ES-I3 (cell line): Measurements from ENCODE around the gene TOP1.

Experiments used
- H3K36me3 ChIP-seq: 2 replicates; pipeline ENCODE4 v1.6.1; 2013; ENCODE audit warnings: mild to moderate bottlenecking, low read length, control low read depth, moderate library complexity; ENCODE audit not compliant: insufficient read depth
- H3K4me1 ChIP-seq: 2 replicates; pipeline ENCODE4 v1.6.1; 2013; ENCODE audit warnings: mild to moderate bottlenecking, control low read depth, low read length; ENCODE audit not compliant: insufficient read depth
- H3K9ac ChIP-seq: 2 replicates; pipeline ENCODE4 v1.6.1; 2013; ENCODE audit warnings: low read depth, mild to moderate bottlenecking, low read length, moderate library complexity
- H3K9me3 ChIP-seq: 2 replicates; pipeline ENCODE4 v1.6.1; 2013; ENCODE audit warnings: mild to moderate bottlenecking, low read length, moderate library complexity; ENCODE audit not compliant: control insufficient read depth, insufficient read depth

The TOP1 gene

DNA sequence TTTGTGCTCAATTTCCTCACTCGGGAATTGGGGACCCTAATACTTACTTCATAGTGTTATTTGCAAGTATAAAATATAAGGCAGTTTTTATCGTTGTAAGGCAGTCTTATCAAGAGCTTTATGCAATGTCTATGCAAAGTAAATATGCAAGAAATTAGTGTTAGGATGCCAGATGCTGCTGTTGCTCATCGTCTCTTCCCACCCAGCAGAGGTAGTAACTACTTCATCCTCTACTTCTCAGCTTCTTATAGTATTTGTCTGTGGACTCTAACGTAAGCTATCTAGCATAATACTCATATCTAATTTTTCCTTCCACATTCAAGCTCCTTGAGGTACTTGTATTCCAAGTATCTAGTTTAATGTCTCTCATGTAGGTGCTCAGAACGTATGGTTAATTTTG lies 120.3 kb downstream of the TOP1 start:
- no peak overlapping the region for H3K9ac ChIP-seq
- no peaks in the 10 kb centered on the region for H3K36me3 ChIP-seq
- no peaks in the 10 kb centered on the region for H3K9me3 ChIP-seq
- 0 out of 2 replicates have a peak, but pooled peaks cover 5% of the 10 kb centered on the region for H3K4me1 ChIP-seq

DNA sequence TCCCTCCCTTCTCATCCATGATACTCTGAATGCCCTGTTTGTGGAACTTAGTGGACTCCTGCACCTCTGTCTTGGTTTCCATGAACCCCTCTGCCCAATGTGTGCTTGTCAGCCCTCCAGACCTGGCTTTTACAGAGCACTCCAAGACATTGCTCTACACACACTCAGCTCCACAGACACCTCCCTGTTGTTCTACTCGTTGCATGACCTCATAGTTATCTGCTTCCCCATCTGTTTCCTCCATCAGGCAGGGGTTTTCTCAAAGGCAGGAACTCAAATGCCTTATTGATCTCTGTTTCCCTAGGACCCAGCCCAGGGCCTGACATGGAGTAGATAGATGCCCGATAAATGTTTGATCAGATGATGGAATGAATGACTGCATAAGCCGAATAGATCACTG lies 122.0 kb downstream of the TOP1 start:
- Histone ChIP-seq H3K9ac (no peak overlapping the region), H3K4me1 (0 out of 2 replicates have a peak, but pooled peaks cover 5% of the 10 kb centered on the region), H3K9me3 (no peaks in the 10 kb centered on the region), H3K36me3 (no peaks in the 10 kb centered on the region)

DNA sequence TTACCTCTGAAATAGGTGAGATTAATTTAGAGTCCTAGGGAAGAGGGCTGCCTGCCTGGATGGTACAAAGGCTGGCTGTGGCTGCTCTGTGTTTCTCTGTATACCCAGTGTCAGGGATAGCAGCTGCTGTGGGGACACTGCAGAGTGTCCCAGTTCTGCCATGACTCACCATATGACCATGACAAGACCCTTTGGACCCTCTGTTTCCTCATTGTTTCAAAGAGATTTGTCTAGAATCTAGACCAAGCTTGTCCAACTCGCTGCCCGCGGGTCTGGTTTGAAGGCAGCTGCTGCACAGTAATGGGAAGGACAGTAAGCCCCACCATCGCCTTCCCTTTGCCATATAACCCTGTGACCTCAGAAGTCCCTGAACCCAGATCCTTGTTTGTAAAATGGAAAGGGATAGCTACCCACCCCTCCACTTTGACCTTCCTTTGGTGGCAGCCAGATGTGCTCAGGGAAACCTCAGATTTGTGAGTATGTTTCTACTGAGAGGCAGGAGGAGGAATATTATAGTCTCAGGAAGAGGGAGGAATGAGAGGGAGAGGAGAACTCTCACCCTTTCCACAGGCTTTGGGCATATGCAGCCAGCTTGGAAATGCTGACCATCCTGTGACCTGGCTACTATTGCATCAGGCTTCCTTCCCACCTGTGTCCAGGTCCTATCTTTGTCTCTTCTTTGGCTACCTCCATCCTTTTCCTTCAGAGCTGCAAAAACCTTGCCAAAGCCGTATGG lies 122.7 kb downstream of the TOP1 start:
- no peaks in the 10 kb centered on the region for H3K9me3 ChIP-seq
- H3K36me3 ChIP-seq, result no peaks in the 10 kb centered on the region
- no peak overlapping the region for H3K9ac ChIP-seq
- H3K4me1 ChIP-seq, result 0 out of 2 replicates have a peak, but pooled peaks cover 5% of the 10 kb centered on the region

DNA sequence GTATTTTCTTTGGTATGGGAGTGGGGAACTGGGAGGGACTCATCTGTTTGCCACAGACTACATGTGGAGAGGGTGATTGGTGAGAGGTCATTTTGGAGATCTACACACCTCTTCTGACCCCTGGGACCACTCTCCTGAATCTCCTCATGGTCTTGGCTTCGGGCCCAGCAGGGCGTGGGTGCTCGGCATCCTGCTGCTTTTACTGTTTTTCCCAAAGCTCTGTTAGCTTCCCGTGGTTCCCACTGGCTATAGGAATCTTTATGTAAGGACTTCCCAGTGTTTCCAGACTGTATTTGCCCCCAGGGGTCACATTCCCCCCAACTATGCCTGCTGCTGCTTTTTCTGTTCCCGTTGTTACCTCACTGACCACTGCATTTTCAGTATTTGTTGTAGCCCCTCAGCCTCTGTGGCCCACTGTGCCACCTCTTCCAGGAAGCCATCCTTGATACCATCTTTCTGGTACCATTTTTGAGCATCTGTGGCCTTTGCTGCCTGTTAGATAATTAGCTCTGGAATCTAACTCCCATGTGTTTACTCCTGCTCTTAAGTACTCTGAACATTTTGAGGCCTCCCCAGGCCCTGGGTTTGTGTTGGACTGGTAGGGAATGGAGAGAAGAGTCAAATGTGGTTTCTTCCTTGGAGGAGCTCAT lies 123.6 kb downstream of the TOP1 start:
- Histone ChIP-seq H3K9ac (no peak overlapping the region), H3K36me3 (no peaks in the 10 kb centered on the region), H3K9me3 (no peaks in the 10 kb centered on the region), H3K4me1 (0 out of 2 replicates have a peak, but pooled peaks cover 10% of the 10 kb centered on the region)

DNA sequence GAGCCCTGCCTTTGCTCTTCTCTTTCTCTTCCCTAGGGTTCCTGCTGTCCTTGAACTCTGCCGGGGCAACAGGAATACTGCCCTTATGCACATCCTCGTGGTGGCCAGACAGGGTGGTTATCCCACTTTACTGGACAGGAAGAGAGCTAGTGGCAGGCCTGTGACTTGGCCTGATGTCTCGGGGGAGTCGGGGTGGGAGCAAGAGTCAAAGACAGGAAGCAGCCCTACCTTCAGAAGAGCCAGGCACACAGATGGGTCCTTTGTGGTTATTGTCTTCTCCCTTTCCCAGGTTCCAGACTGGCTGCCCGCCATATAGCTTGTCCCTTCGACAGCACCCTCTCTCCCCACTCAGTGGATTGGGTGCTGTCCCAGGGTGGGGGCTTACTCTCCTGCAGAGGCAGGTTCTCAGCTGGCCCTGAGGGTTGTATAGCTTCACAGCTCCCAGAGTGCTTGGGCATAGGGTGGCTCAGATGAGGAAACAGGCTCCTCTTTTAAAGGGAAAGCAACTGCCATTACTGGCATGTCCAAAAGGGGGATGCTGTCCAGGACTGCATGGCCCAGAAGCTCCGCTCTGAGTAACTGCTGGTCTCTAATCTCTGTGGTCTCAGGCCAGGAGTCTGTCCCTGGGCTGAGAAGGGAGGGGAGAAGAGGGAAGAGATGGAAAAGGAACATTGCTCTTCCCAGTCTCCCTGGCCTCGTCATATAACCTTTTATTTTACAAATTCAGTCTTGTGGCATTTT lies 126.0 kb downstream of the TOP1 start:
- Histone ChIP-seq H3K9me3 (no peaks in the 10 kb centered on the region), H3K9ac (no peak overlapping the region), H3K36me3 (no peaks in the 10 kb centered on the region; the same call in none of the 2 replicates), H3K4me1 (peaks cover 16% of the 10 kb centered on the region)

DNA sequence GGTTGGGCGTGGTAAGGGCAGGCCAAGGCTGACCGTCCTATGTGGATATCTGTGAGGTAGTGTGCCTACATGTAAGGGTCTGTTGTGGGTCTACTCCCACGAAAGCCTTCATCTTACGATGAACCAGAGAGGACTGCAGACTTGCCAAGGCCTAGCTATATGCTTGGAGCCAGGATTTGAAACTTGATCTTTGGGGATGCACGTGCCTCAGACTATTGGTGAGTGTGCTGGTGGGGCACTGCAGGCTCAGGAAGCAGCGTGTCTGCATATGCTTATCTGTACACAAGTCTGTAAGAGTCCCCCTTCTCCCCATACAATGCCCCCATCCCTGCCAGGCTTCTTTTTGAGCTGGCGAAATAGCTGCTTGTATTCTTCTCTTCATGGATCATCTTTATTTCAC lies 126.6 kb downstream of the TOP1 start:
- H3K9me3 ChIP-seq, result no peaks in the 10 kb centered on the region
- H3K9ac ChIP-seq, result no peak overlapping the region
- no peaks in the 10 kb centered on the region; the same call in none of the 2 replicates for H3K36me3 ChIP-seq
- peaks cover 16% of the 10 kb centered on the region for H3K4me1 ChIP-seq

DNA sequence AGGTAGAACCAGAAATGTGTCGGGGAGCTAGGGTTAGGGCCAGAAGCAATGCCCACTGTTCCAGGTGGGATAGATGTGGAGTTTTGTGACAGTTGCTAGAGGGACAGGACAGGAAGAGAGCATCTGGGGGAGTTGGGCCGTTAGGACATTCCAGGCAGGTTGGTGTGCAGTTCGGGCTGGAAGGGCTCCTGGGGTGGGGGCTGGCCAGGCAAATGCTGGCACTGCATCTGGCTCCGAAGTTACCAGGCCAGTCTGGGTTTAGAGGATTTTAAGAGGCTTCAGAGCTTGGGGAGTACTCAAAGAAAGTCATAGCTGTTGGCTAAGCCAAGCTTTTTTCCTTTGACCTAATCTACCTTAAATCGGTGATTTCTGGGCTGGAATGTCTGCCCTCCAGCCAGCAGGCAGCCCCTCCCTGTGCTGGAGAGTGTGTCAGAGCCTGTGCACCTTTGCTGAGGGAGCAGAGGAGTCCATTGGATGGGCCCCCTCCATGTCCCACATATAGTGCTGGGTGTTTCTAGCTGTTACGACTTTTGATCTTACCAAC lies 129.5 kb downstream of the TOP1 start:
- no peak overlapping the region for H3K9ac ChIP-seq
- H3K36me3 ChIP-seq, result peaks cover 8% of the 10 kb centered on the region
- no peaks in the 10 kb centered on the region for H3K9me3 ChIP-seq
- peaks cover 11% of the 10 kb centered on the region for H3K4me1 ChIP-seq

DNA sequence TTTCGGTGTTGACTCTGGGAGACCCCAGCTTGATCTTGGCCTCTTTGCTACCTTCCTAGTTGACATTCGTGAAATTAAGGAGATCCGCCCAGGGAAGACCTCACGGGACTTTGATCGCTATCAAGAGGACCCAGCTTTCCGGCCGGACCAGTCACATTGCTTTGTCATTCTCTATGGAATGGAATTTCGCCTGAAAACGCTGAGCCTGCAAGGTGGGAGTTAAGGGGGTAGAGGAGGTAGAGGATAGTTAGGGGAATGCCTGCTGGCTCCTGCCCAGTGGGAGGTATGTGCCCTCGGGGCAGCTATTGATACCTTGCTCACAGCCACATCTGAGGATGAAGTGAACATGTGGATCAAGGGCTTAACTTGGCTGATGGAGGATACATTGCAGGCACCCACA lies 130.9 kb downstream of the TOP1 start:
- Histone ChIP-seq H3K9ac (no peak overlapping the region), H3K9me3 (no peaks in the 10 kb centered on the region), H3K4me1 (peaks cover 11% of the 10 kb centered on the region), H3K36me3 (peaks cover 20% of the 10 kb centered on the region)

DNA sequence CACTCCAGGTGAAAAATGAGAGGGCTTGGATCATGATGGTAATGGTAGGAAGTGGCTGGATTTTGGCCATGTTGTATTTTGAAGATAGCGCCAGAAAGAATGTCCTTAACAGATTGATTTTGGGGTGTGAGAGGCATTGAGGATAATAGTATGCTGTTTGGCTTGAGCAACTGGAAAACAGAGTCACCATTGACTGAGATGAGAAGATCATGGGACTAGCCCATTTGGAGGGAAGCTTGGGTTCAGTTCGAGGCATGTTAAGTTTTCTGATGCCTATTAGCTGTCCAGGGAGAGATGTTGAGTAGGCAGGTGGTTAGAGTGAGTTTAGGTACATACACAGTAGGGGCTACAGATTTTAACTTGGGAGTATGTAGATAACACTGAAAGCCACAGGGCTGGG lies 132.1 kb downstream of the TOP1 start:
- Histone ChIP-seq H3K4me1 (peaks cover 11% of the 10 kb centered on the region), H3K9ac (no peak overlapping the region), H3K9me3 (no peaks in the 10 kb centered on the region), H3K36me3 (peaks cover 31% of the 10 kb centered on the region)

DNA sequence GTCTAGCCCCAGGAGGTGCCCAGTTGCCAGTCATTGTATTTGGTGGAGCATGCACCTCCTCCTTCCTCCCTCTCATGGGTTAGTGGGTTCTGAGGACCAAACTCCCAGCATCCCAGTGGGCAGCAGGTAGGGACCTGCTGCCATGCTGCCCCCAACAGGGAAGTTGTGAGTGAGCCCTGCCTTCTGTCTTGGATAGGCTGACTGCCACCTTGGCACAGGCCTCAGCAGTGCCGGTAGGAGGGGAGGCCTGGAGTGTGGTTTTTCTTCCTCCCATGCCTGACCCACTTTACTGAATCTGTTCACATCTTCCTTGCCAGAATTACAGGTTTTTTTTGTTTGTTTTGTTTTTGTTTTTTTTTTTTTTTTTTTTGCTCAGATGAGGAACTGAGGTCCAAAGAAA lies 133.3 kb downstream of the TOP1 start:
- no peaks in the 10 kb centered on the region for H3K9me3 ChIP-seq
- peaks cover 10% of the 10 kb centered on the region for H3K4me1 ChIP-seq
- H3K9ac ChIP-seq, result no peak overlapping the region
- H3K36me3 ChIP-seq, result peaks cover 40% of the 10 kb centered on the region

DNA sequence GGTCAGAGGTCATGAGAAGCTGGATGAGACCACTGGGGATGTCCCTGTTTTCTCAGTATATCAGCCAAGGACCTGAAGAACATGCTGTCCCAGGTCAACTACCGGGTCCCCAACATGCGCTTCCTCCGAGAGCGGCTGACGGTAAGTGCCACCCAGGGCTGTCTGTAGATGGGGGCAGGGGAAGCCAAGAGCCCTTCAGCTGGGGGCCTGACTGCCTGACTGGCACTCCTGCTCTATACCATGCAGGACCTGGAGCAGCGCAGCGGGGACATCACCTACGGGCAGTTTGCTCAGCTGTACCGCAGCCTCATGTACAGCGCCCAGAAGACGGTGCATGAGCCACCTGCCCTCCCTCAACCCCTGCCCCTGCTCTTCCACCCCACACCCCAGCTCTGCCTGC lies 133.8 kb downstream of the TOP1 start:
- no peaks in the 10 kb centered on the region for H3K9me3 ChIP-seq
- H3K4me1 ChIP-seq, result peaks cover 6% of the 10 kb centered on the region
- H3K36me3 ChIP-seq, result peaks cover 45% of the 10 kb centered on the region
- H3K9ac ChIP-seq, result no peak overlapping the region

DNA sequence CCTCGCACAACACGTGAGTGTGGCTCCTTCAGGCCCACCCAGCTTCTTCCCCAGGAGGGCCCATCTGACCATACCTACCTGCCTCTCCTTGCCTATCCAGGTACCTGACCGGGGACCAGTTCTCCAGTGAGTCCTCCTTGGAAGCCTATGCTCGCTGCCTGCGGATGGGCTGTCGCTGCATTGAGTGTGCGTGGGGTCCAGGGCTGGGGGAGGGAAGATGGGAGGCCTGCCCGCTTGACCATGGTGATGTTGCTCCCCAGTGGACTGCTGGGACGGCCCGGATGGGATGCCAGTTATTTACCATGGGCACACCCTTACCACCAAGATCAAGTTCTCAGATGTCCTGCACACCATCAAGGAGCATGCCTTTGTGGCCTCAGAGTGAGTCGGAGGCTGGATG lies 135.2 kb downstream of the TOP1 start:
- Histone ChIP-seq H3K4me1 (no peaks in the 10 kb centered on the region), H3K9me3 (no peaks in the 10 kb centered on the region), H3K9ac (no peak overlapping the region), H3K36me3 (peaks cover 50% of the 10 kb centered on the region)

DNA sequence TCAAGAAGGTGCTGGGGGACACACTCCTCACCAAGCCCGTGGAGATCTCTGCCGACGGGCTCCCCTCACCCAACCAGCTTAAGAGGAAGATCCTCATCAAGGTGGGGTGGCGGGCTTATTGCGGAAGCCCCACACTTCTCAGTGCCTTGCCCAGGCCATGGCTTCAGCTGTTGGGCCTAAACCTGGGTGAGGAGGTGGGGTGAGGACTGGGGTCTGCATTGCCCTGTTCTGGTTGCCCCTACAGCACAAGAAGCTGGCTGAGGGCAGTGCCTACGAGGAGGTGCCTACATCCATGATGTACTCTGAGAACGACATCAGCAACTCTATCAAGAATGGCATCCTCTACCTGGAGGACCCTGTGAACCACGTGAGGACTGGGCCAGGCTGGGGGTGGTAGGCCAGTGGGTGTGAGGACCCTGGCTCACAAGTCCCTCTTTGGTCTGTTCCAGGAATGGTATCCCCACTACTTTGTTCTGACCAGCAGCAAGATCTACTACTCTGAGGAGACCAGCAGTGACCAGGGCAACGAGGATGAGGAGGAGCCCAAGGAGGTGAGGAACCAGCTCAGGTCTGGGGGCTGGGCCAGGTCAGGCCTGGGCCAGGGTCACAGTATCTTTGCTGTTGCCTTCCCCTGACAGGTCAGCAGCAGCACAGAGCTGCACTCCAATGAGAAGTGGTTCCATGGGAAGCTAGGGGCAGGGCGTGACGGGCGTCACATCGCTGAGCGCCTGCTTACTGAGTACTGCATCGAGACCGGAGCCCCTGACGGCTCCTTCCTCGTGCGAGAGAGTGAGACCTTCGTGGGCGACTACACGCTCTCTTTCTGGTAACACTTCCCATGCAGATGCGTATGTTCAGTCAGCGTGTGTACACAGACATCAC lies 136.6 kb downstream of the TOP1 start:
- Histone ChIP-seq H3K9ac (no peak overlapping the region), H3K4me1 (no peaks in the 10 kb centered on the region), H3K36me3 (peaks cover 58% of the 10 kb centered on the region)

More for the DNA sequence above, 136.6 kb downstream of the TOP1 start:
- no peaks in the 10 kb centered on the region for H3K9me3 ChIP-seq
